ENCODE measurements around the gene CITED4.

Gene CITED4

DNA sequence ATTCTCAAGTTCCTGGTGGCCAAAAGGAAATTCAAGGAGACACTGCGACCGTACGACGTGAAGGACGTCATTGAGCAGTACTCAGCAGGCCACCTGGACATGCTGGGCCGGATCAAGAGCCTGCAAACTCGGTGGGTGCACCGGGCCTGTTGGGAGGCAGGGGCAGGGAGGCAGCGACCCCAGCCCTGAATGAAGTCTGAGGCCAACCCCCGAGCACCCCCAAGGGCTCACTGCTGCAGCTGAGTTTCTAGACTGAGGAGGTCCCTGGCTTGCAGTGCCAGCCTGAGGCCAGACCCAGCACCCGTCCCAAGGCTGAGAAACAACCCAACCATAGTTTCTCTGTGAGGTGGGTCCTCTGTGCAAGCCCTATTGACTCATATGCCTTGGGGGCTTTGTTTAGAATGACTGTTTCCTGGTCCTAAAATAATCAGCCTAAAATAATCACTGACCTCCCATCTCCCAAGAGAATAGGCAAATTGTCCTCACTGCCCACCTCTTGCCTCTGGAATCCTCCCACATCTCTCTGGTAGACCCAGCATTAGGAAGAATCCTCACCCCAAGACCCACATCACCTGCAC lies 27.1 kb downstream of the CITED4 start:
- no peak for DNase-seq (ENCODE audit: low read depth in 2 of 2)

- no peak for DNase-seq (ENCODE audit: low read depth in 2 of 2)
Measured at GRCh38 chr1:40833979-40834378, 28.2 kb downstream of the CITED4 start.

DNA sequence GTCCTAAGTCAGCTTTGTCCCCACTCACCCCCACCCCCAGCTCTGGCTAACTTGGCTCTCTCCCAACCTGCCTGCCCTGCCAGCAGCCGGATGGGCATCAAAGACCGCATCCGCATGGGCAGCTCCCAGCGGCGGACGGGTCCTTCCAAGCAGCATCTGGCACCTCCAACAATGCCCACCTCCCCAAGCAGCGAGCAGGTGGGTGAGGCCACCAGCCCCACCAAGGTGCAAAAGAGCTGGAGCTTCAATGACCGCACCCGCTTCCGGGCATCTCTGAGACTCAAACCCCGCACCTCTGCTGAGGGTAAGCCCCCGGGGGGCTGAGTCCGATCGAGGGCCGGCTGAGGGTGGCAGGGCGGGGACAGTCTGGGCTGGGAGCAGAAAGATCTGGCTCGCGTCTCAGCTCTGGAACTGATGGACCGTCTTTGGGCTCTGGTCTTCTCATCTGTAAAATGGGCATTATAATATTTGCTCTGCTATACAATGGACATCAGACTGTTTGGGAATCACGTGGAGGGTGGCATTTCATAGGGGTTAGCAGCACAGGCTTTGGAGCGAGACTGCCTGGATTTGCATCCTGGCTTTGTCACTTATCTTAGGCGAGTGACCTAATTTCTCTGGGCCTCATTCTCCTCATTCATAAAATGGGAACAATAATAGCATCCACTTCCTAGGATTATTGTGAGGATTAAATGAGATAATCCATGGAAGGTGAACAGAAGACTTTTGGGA lies 31.0 kb downstream of the CITED4 start:
- no peak for DNase-seq (ENCODE audit: low read depth in 2 of 2)

DNA sequence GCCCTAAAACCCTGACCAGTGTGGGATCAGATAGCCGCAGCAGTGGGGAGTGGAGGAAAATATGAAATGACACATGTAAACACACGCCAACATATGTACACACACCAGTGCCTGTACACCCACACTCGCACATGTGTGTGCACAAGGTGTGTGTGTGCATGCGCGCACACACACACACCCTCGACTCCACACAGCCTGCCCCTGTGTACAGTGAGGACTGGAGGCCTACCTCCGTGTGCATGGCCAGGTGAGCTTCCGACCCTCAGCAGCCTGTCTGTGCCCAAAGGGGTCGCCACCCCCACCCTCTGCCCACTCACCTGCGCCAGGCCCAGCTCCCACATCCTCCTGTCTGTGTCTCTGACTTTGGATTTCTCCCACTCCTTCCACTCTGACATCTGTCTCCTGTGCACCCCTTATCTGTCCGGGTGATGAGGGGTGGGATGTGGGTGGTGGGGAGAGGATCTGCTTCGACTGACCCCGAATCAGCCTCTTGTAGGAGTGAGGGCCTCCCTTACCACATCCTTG lies 31.7 kb downstream of the CITED4 start:
- no peak for DNase-seq (ENCODE audit: low read depth in 2 of 2)

- no peak for DNase-seq (ENCODE audit: low read depth in 2 of 2)
Measured at GRCh38 chr1:40829631-40830245, 32.4 kb downstream of the CITED4 start.

DNA sequence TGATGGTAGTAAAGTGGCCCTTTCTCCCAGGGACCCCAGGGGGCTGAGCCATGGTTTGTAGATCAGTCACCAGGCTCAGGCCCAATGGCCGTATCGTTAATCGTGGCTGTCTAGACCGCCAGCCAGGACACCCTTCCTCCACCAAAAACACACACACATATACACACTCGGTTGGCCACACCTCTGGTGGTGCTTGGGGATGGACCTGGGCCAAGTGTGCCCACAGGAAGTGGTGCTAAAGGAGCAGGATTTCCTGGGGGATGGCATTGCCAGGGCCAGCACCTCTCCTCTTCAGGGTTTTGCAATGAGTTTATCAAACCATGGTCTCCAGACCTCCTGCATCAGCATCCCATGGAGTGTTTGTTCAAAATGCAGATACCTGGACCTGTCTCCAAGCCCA lies 36.2 kb downstream of the CITED4 start:
- no peak for DNase-seq (ENCODE audit: low read depth in 2 of 2)

DNA sequence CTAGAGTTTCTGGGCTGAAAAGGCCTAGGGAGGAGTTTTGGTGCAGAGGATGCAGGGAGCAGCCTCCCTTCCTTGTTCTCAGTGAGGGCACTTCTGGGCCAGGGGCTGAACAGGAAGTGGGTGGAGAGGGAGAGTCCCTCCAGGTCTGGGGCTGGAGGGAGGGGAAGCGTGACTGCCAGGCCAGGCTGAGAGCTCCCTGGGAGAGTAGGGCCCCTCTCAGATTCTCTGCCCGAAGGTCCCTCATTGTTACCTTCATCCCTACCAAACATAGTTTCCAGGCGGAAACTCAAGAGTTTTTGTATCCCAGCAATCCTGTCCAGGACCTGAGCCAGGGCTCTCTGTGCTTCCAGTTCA lies 36.8 kb downstream of the CITED4 start:
- DNase-seq (ENCODE audit: low read depth in 2 of 2) = no peak

DNA sequence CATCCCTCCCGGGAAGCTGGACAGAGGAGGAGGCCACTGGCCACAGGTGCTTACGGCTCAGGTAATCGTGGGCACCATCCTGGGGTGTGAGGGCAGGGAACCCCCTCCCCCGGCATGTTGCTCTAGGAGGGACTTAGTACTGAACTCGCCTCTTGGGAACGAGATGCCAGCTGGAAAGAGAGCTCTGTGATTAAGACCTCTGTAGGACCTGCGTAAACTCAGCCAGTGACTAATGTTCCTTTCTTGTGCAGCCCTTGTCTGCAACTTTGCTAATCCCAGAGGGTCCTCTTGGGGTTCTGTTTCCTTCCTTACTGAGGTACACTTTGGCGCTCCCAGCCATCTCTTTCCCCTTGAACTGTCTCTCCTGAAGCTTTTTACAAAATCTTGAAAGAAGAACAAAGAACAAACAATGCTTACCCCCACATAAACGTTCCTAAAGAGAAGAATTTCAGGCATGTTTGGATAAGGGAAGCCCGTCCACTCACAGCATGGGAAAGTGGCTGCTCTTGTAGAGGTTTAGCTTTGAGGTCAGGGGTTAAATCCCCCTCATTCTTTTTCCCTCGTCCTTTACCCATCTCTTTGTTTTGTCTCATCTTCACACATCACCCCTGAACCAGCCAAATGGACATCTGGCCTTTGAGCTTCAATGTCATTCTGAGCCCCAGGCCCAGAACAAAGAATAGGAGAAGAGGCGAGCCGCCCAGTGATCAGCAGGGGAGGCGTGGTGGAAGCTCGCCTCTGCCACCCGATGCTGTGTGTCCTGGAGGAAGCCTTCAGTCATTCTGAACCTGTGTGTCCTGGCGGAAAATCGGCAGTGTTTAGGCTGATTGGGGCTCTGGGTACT lies 37.4 kb downstream of the CITED4 start:
- no peak for DNase-seq (ENCODE audit: low read depth in 2 of 2)

- DNase-seq (ENCODE audit: low read depth in 2 of 2) = no peak
Measured at GRCh38 chr1:40823983-40824382, 38.2 kb downstream of the CITED4 start.

DNA sequence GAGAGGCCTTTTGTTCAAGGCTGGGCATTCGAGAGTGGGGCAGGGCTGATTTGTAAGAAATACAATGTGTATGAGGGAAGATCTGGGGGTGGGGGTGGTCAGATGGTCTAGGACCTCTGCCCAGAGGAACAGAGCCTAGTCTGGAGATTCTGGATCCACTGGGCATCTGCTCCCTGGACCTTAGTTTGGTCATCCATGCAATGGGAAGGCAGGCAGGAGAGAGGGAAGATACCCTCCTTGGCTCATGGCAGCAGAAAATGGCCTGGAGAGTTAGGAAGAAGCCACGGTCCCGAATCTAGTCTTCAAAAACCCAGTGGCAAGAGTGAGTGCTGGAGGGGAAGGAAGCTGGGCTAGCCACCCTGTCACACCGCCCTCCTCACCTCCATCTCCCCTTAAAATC lies 38.8 kb downstream of the CITED4 start:
- DNase-seq (ENCODE audit: low read depth in 2 of 2) = no peak

GRCh38 chr1:40822890-40823289 lies 39.3 kb downstream of the CITED4 start:
- DNase-seq (ENCODE audit: low read depth in 2 of 2) = no peak

DNA sequence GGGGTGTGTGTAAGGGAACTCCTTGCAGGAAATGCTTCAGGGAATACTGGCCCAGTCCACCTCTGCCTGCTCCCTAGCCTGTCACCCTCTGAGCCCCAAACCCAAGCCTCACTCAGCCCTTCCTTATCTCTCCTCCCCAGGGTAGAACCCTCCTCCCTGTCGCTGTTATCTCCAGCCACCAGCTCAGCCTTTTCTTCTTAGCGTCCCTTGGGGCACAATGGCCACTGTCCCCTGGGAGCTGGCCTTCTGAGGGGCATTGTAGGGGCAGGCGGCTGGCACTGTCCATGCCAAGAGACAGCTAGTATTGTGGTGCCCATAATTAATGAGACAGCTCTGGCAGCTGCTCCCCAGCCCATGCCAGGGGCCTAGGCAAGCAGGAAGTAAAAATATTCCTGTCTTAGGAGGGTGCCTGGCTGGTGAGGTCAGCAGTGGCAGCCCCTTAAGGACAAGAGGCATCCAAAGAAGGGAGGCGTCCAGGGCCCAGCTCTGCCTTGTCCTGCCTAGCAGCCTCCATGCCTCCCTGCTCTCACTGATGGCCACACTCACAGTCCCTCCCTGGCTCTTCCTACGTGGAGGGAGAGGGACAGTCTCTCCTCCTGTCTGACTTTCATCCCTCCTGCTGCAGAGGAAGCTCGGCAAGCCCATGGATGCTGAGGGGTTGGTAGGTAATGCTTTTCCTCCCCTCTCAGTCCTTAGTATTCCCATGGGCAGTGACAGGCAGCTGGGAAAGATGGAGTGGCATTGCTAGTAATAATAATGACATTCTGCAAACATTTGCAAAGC lies 41.1 kb downstream of the CITED4 start:
- no peak for DNase-seq (ENCODE audit: low read depth in 2 of 2)

GRCh38 chr1:40820251-40820797 lies 41.8 kb downstream of the CITED4 start:
- DNase-seq (ENCODE audit: low read depth in 2 of 2) = no peak

DNA sequence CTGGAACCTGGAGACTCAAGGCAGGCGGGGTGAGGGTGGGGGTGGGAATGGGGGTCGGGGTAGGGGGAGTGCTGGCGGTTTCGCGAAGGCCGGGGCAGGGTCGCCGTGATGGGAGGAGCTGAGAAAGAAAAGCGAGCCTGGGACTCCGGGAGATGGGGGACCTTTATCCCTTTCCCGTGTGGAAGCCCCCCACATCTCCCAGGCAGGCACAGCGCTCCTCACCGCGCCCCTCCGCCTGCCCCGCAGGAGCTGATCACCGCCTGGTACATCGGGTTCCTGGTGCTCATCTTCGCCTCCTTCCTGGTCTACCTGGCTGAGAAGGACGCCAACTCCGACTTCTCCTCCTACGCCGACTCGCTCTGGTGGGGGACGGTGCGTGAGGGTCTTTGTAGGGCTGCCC lies 43.1 kb downstream of the CITED4 start:
- DNase-seq (ENCODE audit: low read depth in 2 of 2) = no peak

DNA sequence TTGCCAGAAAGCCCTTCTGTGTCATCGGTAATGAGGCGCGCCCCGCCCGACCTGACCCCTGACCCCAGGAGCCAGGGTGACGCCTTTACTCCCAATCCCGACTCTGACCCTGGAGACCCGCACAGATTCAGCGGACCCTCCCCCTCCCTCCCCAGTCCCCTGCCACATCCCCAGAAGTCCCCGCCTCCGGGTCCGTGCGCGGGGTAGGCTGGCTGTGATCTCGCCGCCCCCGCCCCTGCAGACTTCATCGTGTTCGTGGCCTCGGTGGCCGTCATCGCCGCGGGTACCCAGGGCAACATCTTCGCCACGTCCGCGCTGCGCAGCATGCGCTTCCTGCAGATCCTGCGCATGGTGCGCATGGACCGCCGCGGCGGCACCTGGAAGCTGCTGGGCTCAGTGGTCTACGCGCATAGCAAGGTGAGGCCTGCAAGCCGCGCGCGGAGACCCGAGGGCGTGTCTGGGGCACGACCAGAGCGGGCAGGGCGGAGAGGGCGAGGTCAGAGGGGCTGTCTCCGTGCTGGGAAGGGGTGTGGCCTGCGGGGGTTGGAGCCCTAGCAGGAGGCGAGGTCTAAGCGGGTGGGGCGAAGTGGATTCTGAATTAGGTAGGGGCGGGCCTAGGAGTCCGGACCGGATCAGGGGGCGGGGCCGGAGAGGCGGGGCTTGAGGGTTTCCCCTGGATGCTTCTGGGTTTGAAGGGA lies 43.8 kb downstream of the CITED4 start:
- DNase-seq (ENCODE audit: low read depth in 2 of 2) = peak; percentile 77 to 87

GRCh38 chr1:40817791-40818263 lies 44.3 kb downstream of the CITED4 start:
- no peak for DNase-seq (ENCODE audit: low read depth in 2 of 2)

- DNase-seq (ENCODE audit: low read depth in 2 of 2) = no peak
Measured at GRCh38 chr1:40815420-40815819, 46.7 kb downstream of the CITED4 start.

All from stimulated activated CD4-positive, alpha-beta T cell treated with anti-CD3 and anti-CD28 coated beads, Interleukin-15, amount 100 ng/mL, for 48 hours (primary cell).